Measurements from ENCODE around the gene ANO4. TPM values are rescaled to one million over a fixed set of nuclear protein-coding genes. Genes with fewer than 3 reads are reported as not detected.

The ANO4 gene
- polyA plus RNA-seq, 1 donor (not counting 4 experiments of a cell fraction or from before 2014, with no cell fraction given): 18.1 TPM

GRCh38 chr12:100864366-100864765, 69.8 kb downstream of the ANO4 start:
- Histone ChIP-seq H3K27ac (ENCODE audit: control insufficient read depth, insufficient read depth, low read length) (no peak overlapping the region), H3K27me3 (ENCODE audit: control insufficient read depth, extremely low read depth, insufficient read depth, low read length) (no peaks in the 10 kb centered on the region), H3K9me1 (ENCODE audit: control insufficient read depth, extremely low read depth, insufficient read depth, low read length) (no peaks in the 10 kb centered on the region), H3K9ac (ENCODE audit: control insufficient read depth, extremely low read depth, insufficient read depth, low read length) (no peak overlapping the region), H3K4me3 (ENCODE audit: control insufficient read depth in 2 of 3, extremely low read depth in 1 of 3, insufficient read depth in 2 of 3, low read depth in 1 of 3, low read length in 3 of 3) (no peak overlapping the region), H3K36me3 (ENCODE audit: control insufficient read depth in 2 of 2, extremely low read depth in 1 of 2, insufficient read depth in 2 of 2, low read length in 2 of 2) (no peaks in the 10 kb centered on the region), H3K9me3 (ENCODE audit: control insufficient read depth, low read depth, low read length) (no peaks in the 10 kb centered on the region), H3K79me2 (ENCODE audit: control insufficient read depth, insufficient read depth, low read length) (no peaks in the 10 kb centered on the region), H3K4me2 (ENCODE audit: control insufficient read depth, extremely low read depth, insufficient read depth, low read depth, low read length) (no peak overlapping the region), H2AFZ (ENCODE audit: control insufficient read depth, low read length) (no peak overlapping the region), H3K4me1 (ENCODE audit: control insufficient read depth, extremely low read depth, insufficient read depth, low read length) (peaks cover 22% of the 10 kb centered on the region), H4K20me1 (ENCODE audit: control insufficient read depth, extremely low read depth, insufficient read depth, low read length) (no peaks in the 10 kb centered on the region)
- DNase-seq (ENCODE audit: low read depth, low spot score) (no peak), FAIRE-seq (no peak)
- dilution Hi-C loops (cut with MboI; ENCODE audit: extremely low pct_ligation_motif_present, low sequenced_read_pairs): no loop called here
- no peak for TF ChIP-seq EZH2 (IDR thresholded peaks at IDR 0.05; ENCODE audit: low read length)
- TF ChIP-seq CTCF (optimal IDR thresholded peaks at IDR 0.05 in 1 of 3, IDR thresholded peaks at IDR 0.05 in 1 of 3, conservative IDR thresholded peaks at IDR 0.05 in 1 of 3; ENCODE audit: extremely low read depth in 1 of 3, insufficient read depth in 2 of 3, low read length in 3 of 3): no peak

- Histone ChIP-seq H3K4me2 (ENCODE audit: control insufficient read depth, extremely low read depth, insufficient read depth, low read depth, low read length) (peak overlapping the region; percentile 17), H3K9me3 (ENCODE audit: control insufficient read depth, low read depth, low read length) (no peaks in the 10 kb centered on the region), H3K4me3 (ENCODE audit: control insufficient read depth in 2 of 3, extremely low read depth in 1 of 3, insufficient read depth in 2 of 3, low read depth in 1 of 3, low read length in 3 of 3) (no peak overlapping the region), H3K36me3 (ENCODE audit: control insufficient read depth in 2 of 2, extremely low read depth in 1 of 2, insufficient read depth in 2 of 2, low read length in 2 of 2) (no peaks in the 10 kb centered on the region), H3K27me3 (ENCODE audit: control insufficient read depth, extremely low read depth, insufficient read depth, low read length) (no peaks in the 10 kb centered on the region), H3K4me1 (ENCODE audit: control insufficient read depth, extremely low read depth, insufficient read depth, low read length) (peaks cover 22% of the 10 kb centered on the region), H2AFZ (ENCODE audit: control insufficient read depth, low read length) (no peak overlapping the region), H3K9ac (ENCODE audit: control insufficient read depth, extremely low read depth, insufficient read depth, low read length) (no peak overlapping the region), H3K79me2 (ENCODE audit: control insufficient read depth, insufficient read depth, low read length) (no peaks in the 10 kb centered on the region), H4K20me1 (ENCODE audit: control insufficient read depth, extremely low read depth, insufficient read depth, low read length) (no peaks in the 10 kb centered on the region), H3K27ac (ENCODE audit: control insufficient read depth, insufficient read depth, low read length) (no peak overlapping the region), H3K9me1 (ENCODE audit: control insufficient read depth, extremely low read depth, insufficient read depth, low read length) (no peaks in the 10 kb centered on the region)
- TF ChIP-seq EZH2 (IDR thresholded peaks at IDR 0.05; ENCODE audit: low read length): no peak
- no peak for TF ChIP-seq CTCF (optimal IDR thresholded peaks at IDR 0.05 in 1 of 3, IDR thresholded peaks at IDR 0.05 in 1 of 3, conservative IDR thresholded peaks at IDR 0.05 in 1 of 3; ENCODE audit: extremely low read depth in 1 of 3, insufficient read depth in 2 of 3, low read length in 3 of 3)
- dilution Hi-C loops (cut with MboI; ENCODE audit: extremely low pct_ligation_motif_present, low sequenced_read_pairs): no loop called here
- FAIRE-seq: peak; percentile 89
- no peak for DNase-seq (ENCODE audit: low read depth, low spot score)
Measured at GRCh38 chr12:100867639-100868393, 73.2 kb downstream of the ANO4 start.

All from keratinocyte (primary cell).